Endothelial cell of umbilical vein (primary cell): ENCODE measurements around the gene SOHLH1. TPM values are rescaled to one million over a fixed set of nuclear protein-coding genes. Genes with fewer than 3 reads are reported as not detected.

Source experiments
- BruUV-seq: library from RNA; stranded (reverse); fragments of 400-500 nt; replicated peaks from 2 replicates; lab custom pipeline; 2021; lab: Mats Ljungman, UMichigan
- CTCF ChIA-PET: fragments of 300-600, 350-600 bp; sonication (Branson Sonifier 250); formaldehyde crosslinking; loops from one replicate; lab custom pipeline; 2021; ENCODE audit warnings: antibody characterized with exemption, inconsistent platforms; lab: Charles Lee
- POLR2A ChIA-PET: fragments of 300-600, 350-600 bp; sonication (Branson Sonifier 250); formaldehyde crosslinking; loops from one replicate; lab custom pipeline; 2021; ENCODE audit warnings: antibody characterized with exemption, inconsistent platforms; lab: Charles Lee
- DNase-seq: peaks from one replicate; pipeline ENCODE4 v3.0.0-alpha.2; 2011; ENCODE audit warnings: low read depth, low spot score
- FAIRE-seq: peaks from 2 replicates; lab custom pipeline; 2011; peaks lifted over from hg19 to GRCh38; lab: Jason Lieb, UNC
- H2AFZ ChIP-seq: 2 replicates; pipeline ENCODE4 v1.6.0; 2012; ENCODE audit warnings: low read depth, low read length, control low read depth, inconsistent platforms
- H3K27ac ChIP-seq: 2 replicates; pipeline ENCODE4 v1.5.1; 2011; ENCODE audit warnings: low read depth, mild to moderate bottlenecking, control low read depth, low read length, moderate library complexity; ENCODE audit not compliant: insufficient read depth
- H3K27me3 ChIP-seq, 2 experiments: 2 replicates each; pipeline versions ENCODE4 v1.6.0 to v1.6.1; 2011; ENCODE audit warnings: low read length in 2 of 2, mixed read lengths in 1 of 2; ENCODE audit not compliant: control insufficient read depth in 2 of 2, insufficient read depth in 2 of 2
- H3K36me3 ChIP-seq, 2 experiments: 2 replicates in 1 of 2; 3 replicates in 1 of 2; pipeline ENCODE4 v1.5.1; 2011; ENCODE audit warnings: low read length in 2 of 2, mild to moderate bottlenecking in 1 of 2, moderate library complexity in 1 of 2; ENCODE audit not compliant: control insufficient read depth in 2 of 2, insufficient read depth in 2 of 2; ENCODE audit errors: extremely low read depth in 1 of 2
- H3K4me1 ChIP-seq: 3 replicates; pipeline ENCODE4 v1.5.1; 2011; ENCODE audit warnings: mild to moderate bottlenecking, low read length; ENCODE audit not compliant: control insufficient read depth, insufficient read depth; ENCODE audit errors: extremely low read depth
- H3K4me2 ChIP-seq: 2 replicates; pipeline ENCODE4 v1.6.1; 2011; ENCODE audit warnings: low read length, control low read depth, mixed read lengths; ENCODE audit not compliant: insufficient read depth
- H3K4me3 ChIP-seq, 3 experiments: fragments of 200-600 bp in 1 of 3; sonication (generic), shearing (Covaris generic) in 1 of 3; replicated peaks in 1 of 3; 2 replicates each; pipeline ENCODE4 v1.5.1; 2011 to 2016; ENCODE audit warnings: control low read depth in 3 of 3, low read length in 3 of 3, mild to moderate bottlenecking in 2 of 3, inconsistent platforms in 1 of 3, low read depth in 1 of 3, moderate library complexity in 1 of 3; ENCODE audit not compliant: insufficient read depth in 1 of 3
- H3K79me2 ChIP-seq: 2 replicates; pipeline ENCODE4 v1.6.0; 2012; ENCODE audit warnings: low read length, inconsistent platforms; ENCODE audit not compliant: control insufficient read depth, insufficient read depth
- H3K9ac ChIP-seq: replicated peaks from 2 replicates; pipeline ENCODE3; 2011; ENCODE audit warnings: low read length, control low read depth; ENCODE audit not compliant: insufficient read depth; ENCODE audit errors: extremely low read depth
- H3K9me1 ChIP-seq: replicated peaks from 3 replicates; pipeline ENCODE4 v1.6.0; 2011; ENCODE audit warnings: mild to moderate bottlenecking, low read length; ENCODE audit not compliant: control insufficient read depth, insufficient read depth; ENCODE audit errors: extremely low read depth
- H3K9me3 ChIP-seq: replicated peaks from 2 replicates; pipeline ENCODE4 v1.5.1; 2012; ENCODE audit warnings: low read length, inconsistent platforms; ENCODE audit not compliant: control insufficient read depth, insufficient read depth
- H4K20me1 ChIP-seq: replicated peaks from 2 replicates; pipeline ENCODE3; 2011; ENCODE audit warnings: mild to moderate bottlenecking, low read length; ENCODE audit not compliant: control insufficient read depth, insufficient read depth; ENCODE audit errors: extremely low read depth
- CTCF ChIP-seq, 2 donors: IDR thresholded peaks; 1 replicate in 1 of 2; 2 replicates in 1 of 2; pipeline ENCODE4 v1.5.1; 2011; ENCODE audit warnings: low read length in 2 of 2, mild to moderate bottlenecking in 2 of 2, moderate library complexity in 2 of 2, control low read depth in 1 of 2, inconsistent platforms in 1 of 2, low read depth in 1 of 2; ENCODE audit not compliant: insufficient read depth in 1 of 2; ENCODE audit errors: extremely low read depth in 1 of 2
- EZH2 ChIP-seq: IDR thresholded peaks from 2 replicates; pipeline ENCODE4 v1.6.1; 2012; ENCODE audit warnings: borderline replicate concordance, low read depth, mild to moderate bottlenecking, moderate library complexity, low read length, inconsistent platforms; ENCODE audit not compliant: severe bottlenecking
- GATA2 ChIP-seq: IDR thresholded peaks from 2 replicates; pipeline ENCODE4 v1.7.0; 2011; ENCODE audit warnings: low read depth, mild to moderate bottlenecking, moderate library complexity, mixed read lengths, low read length; ENCODE audit not compliant: insufficient read length, insufficient read depth
- JUN ChIP-seq: IDR thresholded peaks from 2 replicates; pipeline ENCODE4 v1.6.1; 2011; ENCODE audit warnings: borderline replicate concordance, low read depth; ENCODE audit not compliant: insufficient read length, insufficient read depth
- MYC ChIP-seq: IDR thresholded peaks from one replicate; pipeline ENCODE4 v1.6.1; 2011; ENCODE audit warnings: mild to moderate bottlenecking, low read depth, low read length
- POLR2A ChIP-seq: IDR thresholded peaks from 2 replicates; pipeline ENCODE4 v1.6.1; 2012; ENCODE audit warnings: low read depth, mild to moderate bottlenecking, control low read depth, low read length
- POLR2AphosphoS5 ChIP-seq: IDR thresholded peaks from 2 replicates; pipeline ENCODE4 v1.6.1; 2012; ENCODE audit warnings: low read depth, mild to moderate bottlenecking, control low read depth, low read length, moderate library complexity; ENCODE audit not compliant: insufficient read depth
- dilution Hi-C: fragments of 300-500 bp; cut with MboI; formaldehyde crosslinking; loops from one replicate; pipeline ENCODE4 v1.15.0; 2019; ENCODE audit warnings: low sequenced_read_pairs; ENCODE audit not compliant: extremely low pct_ligation_motif_present
- intact Hi-C: fragments of 100-400 bp; cut with micrococcal nuclease; formaldehyde crosslinking; loops from one replicate; pipeline ENCODE4 v1.10.0; 2022
- polyA plus RNA-seq, 4 experiments: library from polyadenylated mRNA; depleted of rRNA in 3 of 4; stranded (reverse) in 3 of 4; unstranded in 1 of 4; fragments of >200 nt; gene quantifications; 2 replicates each; pipeline versions ENCODE4 v1.2.1 to v1.2.3, GENCODE V29; 2011 to 2012; ENCODE audit warnings: missing spikeins in 1 of 4
- total RNA-seq: library from RNA; stranded (reverse); gene quantifications from 2 replicates; pipeline ENCODE4 v1.2.3, GENCODE V29; 2021

SOHLH1 gene
- total and polyA plus RNA-seq, 2 donors (not counting 3 experiments of a cell fraction or from before 2014, with no cell fraction given), result not detected

- dilution Hi-C loops (no loop called here), intact Hi-C loops (no loop called here)
- POLR2A ChIA-PET, result no interaction called here
- Histone ChIP-seq H3K36me3 (no peaks in the 10 kb centered on the region), H3K27me3 (peaks cover 2% of the 10 kb centered on the region in 2 experiments), H3K27ac (no peak overlapping the region), H3K9ac (no peak overlapping the region), H3K4me3 (no peak overlapping the region), H2AFZ (no peak overlapping the region), H3K79me2 (no peaks in the 10 kb centered on the region), H3K9me3 (no peaks in the 10 kb centered on the region), H4K20me1 (no peaks in the 10 kb centered on the region), H3K4me2 (no peak overlapping the region), H3K4me1 (no peaks in the 10 kb centered on the region), H3K9me1 (no peaks in the 10 kb centered on the region)
- CTCF ChIA-PET, result interaction anchor here (0.9 kb wide), 1 partner anchor 11 kb away, joined by 4 read pairs; no protein-coding TSS in a partner anchor
- no TSS peak for BruUV-seq
- DNase-seq (no peak), FAIRE-seq (no peak)
- no peak for TF ChIP-seq GATA2
- no peak for TF ChIP-seq POLR2A
- TF ChIP-seq EZH2, result no peak
- no peak for TF ChIP-seq MYC
- no peak for TF ChIP-seq POLR2AphosphoS5
- TF ChIP-seq JUN, result no peak
- TF ChIP-seq CTCF (IDR thresholded peaks at IDR 0.05; ENCODE audit: extremely low read depth in 1 of 2, insufficient read depth in 1 of 2, low read depth in 1 of 2, low read length in 2 of 2), result no peak
Observed at GRCh38 chr9:135707252-135708138, 8.2 kb upstream of the SOHLH1 start.
